ENCODE measurements around the gene CERKL.
"Not testable (repeated sequence)": the region's sequence is repeated elsewhere in the genome, so short reads cannot be mapped to it uniquely, and the experiment has no call there.

Gene CERKL, protein sequence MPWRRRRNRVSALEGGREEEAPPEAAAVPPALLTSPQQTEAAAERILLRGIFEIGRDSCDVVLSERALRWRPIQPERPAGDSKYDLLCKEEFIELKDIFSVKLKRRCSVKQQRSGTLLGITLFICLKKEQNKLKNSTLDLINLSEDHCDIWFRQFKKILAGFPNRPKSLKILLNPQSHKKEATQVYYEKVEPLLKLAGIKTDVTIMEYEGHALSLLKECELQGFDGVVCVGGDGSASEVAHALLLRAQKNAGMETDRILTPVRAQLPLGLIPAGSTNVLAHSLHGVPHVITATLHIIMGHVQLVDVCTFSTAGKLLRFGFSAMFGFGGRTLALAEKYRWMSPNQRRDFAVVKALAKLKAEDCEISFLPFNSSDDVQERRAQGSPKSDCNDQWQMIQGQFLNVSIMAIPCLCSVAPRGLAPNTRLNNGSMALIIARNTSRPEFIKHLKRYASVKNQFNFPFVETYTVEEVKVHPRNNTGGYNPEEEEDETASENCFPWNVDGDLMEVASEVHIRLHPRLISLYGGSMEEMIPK

DNA sequence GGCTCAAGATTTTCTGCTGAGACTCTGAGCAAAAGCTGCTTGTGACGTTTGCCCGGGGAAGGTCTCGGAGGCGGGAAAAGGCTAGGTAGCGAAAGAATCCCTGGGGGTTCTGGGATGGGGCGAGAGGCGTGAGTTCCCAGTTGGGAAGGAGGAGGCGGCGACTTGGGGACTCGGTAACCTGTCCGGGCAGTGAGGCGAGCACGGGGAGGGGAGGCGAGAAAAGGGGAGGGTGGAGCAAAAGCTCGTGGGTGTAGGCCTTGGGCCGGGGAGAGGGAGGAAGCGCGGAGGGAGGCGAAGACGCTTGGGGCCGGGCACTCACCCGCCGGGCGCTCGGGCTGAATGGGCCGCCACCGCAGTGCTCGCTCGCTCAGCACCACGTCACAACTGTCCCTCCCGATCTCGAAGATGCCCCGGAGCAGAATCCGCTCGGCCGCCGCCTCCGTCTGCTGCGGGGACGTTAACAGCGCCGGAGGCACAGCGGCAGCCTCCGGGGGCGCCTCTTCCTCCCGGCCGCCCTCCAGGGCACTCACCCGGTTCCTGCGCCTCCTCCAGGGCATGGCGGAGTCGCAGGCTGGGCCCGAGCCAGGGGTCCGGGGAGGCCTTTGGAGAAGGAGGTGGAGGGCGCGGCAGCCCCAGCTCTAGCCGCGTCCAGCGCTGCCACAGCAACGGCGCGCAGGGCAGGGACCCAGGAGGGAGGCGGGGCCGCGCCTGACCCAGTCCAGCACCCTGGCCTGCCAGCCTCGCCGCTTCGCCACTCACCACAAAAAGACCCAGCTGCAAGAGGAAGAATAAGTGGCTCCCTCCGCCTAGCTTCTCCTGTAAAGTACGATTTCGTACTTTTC is at the start of gene CERKL:
TSS of gene CERKL (minus strand) at position 656 of the 842 bp plus-strand sequence. CDS start at position 557, 99 bp downstream.
- peak; percentile 61 for DNase-seq

DNA sequence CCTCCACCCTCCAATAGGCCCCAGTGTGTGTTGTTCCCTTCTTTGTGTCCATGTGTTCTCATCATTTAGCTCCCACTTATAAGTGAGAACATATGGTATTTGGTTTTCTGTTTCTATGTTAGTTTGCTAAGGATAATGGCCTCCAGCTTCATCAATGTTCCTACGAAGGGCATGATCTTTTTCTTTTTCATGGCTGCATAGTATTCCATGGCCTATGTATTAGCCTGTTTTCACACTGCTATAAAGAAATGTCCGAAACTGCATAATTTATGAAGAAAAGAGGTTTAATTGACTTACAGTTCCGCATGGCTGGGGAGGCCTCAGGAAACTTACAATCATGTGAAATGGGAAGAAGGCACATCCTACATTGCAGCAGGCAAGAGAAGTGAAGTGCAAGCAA is 45.6 kb upstream of the CERKL start:
- DNase-seq: not testable (repeated sequence)

DNA sequence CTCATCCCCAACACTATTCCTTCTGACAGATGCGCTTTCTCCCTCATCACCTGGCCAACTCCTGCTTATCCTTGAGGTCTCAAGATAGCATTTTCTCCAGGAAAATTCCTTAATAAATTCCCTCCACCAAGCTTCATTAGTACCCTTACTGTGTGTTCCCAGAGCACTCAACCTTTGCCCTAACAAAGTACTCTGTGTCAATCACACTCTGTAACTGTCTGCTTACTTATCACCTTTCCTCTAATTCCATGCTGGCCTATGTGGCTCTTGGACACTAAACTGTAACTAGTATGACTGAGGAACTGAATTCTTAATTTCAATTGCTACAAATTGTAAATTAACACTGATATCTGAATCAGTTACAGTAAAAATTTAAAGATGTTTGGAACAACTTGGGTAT is 41.3 kb upstream of the CERKL start:
- no peak for DNase-seq

DNA sequence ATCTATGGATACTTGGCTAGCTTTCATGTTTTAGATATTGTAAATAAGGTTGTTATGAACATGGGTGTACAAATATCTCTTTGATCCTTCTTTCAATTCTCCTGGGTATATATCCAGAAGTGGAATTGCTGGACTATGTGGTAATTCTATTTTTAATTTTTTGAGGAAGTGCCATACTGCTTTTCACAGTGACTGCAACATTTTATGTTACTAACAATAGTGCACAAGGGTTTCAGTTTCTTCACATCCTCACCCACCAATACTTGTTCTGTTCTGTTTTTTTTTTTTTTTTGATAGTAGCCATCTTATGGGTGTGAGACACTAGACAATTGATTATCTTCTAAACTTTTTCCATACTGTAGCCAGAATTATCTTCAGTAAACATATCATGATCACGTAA is 40.7 kb upstream of the CERKL start:
- no peak for DNase-seq

DNA sequence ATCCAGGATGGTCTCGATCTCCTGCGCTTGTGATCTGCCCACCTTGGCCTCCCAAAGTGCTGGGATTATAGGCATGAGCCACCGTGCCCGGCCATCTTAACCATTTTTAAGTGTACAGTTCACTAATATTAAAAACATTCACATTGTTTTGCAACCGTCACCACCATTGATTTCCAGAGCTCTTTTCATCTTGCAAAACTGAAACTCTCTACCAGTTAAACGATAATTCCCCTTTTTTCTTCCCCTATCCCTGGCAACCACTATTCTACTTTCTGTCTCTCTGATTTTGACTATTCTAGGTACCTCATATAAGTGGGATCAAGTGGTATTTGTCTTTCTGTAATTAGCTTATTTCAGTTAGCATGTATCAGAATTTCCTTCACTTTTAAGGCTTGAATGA is 40.2 kb upstream of the CERKL start:
- no peak for DNase-seq

DNA sequence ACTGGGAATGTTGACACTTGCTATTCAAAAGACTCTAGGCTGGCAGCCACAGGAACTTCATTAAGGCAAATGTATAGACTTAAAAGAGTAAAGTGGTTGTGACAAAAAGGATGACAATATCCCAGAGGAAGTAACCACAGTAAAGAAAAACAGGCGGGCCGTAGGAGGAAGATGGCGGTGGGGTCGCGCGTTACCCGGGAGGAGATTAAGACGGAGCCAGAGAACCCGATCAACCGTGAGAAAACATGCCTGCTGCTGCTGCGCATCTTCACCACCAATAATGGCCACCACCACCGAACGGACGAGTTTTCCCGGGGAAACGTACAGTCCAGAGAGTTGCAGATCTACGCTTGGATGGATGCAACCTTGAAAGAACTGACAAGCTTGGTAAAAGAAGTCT is 37.4 kb upstream of the CERKL start:
- no peak for DNase-seq

DNA sequence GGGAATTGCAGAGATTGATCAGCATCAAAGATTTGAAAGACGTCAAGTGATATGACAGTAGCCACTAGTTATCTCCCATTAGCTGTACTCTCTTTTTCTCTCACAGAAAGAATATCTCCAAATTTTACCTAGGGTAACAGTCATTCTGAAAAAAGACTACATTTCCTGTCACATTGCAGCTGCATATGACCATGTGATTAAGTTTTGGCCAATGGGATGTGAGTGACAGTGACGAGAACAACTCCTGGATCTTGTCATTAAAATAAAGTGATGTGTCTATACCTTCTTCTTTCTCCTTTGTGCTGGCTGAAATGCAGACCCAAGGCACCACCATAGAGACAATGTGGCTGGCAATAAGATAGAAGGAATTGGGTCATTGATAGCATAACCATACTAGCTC is 34.0 kb upstream of the CERKL start:
- DNase-seq: no peak

DNA sequence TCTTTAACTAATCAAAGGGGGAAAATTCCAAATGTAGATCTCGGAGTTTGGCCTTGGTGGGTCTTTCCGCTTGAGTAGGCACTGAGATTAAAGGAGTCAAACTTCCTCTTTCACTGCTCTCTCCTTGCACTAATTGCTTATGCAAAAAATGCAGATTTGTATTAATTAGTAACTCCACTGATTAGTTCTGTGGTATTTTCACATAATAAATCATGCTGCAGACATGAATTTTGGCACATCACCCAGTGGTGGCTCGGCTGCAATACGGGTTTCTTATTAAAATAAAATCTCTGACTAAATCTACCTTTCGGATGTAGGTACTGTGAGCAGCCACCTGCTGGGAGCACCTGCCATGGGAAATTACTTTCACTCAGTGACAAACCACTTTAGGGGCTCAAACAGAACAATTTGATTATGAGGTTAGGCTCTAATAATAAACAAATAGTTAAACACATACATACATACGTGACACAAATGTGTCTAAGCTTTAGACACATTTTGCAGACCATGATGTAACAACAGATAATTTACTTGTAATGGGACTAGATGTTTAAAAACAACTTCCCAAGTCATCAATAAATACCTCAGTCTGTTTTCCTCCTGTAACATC is 29.8 kb upstream of the CERKL start:
- no peak for DNase-seq

DNA sequence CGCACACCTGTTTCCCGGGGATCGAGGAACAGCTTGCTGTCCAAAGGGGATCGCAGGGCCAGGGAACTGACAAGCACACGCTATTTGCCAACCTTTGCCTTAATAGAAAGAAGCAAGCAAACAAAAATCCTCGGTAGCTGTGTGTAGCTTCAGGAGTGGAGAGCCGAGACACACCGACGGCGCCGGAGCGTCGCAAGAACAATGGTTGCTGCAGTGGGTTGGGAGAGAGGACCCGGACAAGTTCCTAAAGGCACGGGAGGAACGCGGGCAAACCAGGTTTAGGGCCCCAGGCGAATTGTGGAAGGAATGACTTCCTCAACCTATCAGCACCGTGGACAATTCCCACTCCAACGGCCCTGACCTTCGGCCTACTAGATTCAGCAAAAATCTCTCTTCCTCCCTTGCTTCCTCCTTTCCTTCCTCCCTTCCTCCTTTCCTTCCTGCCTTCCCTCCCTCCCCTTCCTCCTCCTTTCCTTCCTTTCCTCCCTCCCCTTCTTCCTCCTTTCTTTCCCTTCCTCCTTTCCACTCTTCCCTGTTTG is 28.3 kb upstream of the CERKL start:
- no peak for DNase-seq

DNA sequence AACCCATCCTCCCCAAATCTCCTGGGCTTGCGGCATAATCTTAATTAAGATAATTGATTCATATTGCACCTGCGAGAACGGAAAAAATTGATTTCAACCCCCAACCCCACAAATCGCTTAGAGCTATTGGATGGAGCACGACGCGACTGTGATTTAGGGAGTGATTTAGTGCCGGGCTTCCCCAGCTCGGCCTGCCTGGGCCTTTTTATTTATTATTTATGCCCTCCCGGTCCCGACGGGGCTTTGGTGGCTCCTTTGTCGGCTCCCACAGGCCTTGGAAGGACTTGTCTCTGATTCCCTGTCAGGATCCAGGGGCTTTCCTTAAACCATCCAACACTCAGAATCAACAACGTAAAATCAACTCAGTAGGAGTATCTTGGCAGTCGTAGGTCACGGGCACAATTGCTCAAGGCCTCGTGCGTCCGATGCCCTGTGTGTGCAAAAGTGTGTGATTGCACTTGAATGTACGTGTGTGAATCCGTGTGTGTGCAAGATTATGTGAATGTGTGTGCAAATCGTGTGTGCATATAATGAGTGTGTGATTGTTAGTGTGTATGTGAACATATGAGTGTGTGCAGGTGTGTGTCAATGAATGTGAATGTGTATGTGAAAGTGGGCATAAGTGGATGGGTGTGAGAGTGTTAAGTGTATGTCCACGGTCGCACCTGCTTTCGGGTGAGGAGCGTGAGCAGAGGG is 27.7 kb upstream of the CERKL start:
- no peak for DNase-seq

DNA sequence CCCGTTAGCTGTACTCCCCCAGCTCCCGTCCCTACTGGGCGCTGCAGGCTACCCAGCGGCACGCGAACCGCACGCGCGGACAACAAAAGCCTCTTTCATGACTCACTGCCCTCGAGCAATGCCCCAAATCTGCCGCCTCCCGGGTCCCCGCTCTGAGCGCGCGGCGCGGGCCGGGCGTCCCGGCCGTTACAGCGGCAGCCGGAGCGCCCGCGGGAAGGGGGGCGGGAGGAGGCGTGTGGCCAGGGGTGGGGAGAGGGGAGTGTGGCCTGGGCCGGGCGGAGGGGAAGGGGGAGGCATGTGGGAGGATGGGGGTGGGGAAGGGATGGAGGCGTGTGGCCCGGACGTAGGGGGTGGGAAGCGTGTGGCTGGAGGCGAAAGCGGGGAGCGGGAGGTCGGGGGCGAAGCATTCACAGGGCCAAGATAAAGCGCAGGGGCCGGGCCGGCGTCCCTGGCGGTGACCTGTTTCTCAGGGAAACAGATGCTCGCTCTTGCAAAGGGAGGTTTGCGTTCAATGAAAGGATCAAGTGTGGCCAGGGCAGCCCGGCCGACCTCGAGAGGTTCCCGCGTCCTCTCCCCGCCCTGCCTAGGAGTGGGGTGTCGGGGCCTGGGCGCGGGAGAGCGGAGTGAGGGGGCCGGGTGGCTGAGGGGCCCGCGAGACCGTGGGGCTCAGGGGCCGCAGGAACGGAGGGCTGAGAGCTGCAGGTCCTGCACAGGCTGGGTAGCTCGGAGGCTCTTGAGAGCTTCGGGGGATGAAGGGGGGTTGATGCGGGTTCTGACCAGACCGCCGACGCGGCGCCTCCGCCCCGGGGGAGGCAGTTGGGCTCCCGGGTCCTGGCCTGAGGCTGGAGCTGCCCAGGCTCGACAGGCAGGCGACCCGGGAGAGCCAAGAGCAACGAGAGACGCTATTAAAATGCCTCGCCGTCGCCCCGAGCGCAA is 26.9 kb upstream of the CERKL start:
- DNase-seq: peak; percentile 21

DNA sequence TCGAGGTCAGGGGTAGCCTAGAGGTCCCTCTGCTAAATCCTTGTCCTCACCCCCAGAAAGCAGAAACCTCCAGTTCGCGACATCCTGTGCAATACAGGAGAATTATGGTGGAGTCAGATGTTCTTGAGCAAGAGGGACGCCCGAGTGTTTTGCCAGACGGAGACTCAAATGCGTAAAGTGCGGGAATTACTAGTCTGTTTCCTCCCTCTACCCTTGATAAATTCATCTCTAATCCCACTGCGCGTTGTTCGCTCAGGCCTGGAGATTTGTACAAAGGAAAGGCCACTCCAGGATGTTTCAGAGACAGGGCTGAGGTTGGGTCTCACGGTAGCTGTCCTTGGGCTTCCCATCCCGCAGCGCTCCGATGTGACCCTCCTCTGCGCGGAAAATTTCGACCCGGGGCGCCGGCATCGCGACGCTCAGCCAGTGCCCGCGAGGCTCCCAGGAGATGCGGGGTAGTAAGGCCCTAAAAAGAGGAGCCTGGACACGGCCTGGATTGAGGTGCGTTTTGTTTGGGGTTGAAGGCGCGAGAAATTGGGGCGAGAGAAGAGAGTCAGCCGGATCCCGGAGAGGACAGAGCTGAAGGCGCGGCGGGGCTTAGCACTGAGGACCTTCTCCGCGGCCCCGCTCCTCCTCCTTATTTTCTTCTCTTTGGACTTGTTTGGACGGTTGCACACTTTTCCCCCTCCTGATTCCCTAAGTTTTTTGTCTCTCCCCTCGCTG is 26.1 kb upstream of the CERKL start:
- no peak for DNase-seq

DNA sequence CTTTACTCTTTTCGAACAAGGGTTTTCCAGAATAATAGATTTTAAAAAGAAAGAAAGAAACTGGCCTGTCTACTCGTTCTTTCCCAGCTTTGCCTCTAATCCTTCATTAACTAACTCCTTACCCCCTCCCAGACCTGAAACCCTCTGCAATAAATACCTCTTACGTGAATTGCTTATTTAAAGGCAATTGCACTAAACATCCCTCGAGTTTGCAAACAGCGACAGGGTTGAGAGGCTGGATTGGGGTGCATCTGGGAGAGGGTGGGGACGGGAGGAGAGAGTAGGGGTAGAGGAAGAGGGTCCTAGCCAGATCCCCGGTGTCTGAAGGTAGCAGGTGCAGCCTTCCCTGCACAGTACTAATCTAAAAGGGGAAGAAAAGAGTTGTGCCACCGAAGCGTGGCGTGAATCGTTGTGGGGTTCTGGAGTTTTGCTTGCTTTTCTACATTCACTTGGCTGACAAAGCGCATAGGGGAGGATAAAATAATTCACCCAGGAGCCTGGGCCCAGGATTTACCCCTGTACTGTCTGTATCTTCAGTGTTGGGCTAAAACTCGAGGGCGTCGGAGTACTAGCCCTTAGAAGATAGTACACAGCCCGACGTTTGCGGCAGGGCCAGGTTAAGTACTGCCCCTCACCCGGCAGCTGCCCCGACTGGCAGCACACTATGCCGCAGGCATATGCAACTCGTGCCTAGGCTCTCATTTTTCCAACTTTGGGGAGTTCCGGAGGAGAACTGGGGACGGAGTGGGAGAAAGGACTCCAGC is 25.3 kb upstream of the CERKL start:
- no peak for DNase-seq

DNA sequence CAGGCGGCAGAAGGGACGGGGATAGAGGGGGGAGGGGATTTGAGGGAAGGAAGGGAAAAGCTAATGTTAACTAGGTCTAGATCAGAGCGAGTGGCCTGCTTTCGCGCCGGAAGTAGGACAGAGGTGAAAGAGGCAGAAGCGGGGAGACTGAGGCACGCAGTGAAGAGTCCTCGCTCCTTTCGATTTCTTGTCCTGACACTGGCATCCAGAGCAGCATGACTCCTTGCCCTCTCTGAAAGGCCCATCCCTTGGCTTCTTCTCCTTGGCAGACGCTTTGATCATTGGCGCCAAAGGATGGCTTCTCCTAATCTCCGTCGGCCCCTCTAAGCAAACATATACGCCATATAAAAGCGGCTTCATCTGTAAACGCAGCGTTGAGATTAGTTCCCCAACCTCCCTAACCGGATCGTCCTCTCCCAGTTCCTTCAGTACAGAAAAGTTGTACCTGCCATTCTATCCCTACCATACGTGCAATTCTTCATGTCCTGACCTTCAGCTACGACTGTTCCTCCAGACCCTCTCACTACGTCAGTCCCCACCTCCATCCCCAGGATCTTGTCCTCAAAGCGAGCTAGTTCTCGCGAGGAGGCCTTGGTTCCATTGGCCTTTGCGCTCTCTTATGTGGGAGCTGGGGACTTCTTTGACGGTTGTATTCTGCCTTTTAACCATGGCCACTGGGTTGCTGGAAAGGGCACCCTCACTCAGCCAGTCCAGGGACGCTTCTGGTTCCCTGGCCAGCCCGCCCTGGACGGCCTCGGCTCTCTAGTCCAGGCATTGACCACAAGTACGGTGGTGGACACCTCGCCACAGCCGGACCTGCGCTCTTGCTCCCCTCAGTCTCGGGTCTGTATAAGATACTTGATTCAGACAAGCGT is 24.3 kb upstream of the CERKL start:
- no peak for DNase-seq

DNA sequence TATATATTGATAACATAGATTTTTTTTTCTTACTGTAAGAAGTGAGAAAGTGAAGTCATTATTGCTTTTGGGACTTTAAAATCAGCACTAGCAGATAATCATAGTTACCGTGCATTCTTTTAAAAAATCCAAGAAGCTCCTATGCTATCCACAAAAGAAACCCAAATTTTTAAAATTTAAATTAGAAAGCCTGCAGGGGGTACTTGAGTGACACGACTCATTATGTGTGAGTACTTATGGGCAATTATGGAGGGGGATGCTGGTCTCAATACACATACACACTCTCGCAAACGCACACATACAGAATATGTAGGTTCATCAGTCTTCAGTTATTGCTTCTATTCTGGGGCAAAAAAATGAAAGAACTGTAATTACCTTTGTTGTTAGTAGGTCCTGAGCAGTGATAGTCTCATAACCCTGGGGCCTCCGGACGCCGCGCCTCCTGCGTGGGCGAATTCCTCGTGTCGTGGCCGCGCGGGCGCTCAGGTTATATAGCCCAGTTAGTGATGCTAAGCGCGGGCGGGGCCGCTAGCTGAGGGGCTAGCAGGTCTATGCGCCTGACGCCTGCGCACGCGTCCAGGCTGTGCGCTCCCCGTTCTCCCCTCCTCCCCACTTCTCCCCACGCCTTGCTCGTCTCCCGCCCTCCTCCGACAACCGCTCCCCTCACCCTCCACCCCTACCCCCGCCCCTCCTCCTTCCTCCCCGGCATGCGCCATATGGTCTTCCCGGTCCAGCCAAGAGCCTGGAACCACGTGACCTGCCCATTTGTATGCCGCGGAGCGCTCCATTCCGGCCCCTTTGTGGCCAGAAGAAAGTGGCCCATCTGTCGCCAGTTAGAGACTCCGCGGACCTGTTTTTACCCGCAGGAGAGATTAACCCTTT is 23.4 kb upstream of the CERKL start, which contains the start of gene NEUROD1:
TSS of gene NEUROD1 (minus strand) at position 463 of the 882 bp plus-strand sequence. CDS start 1,657 bp downstream, outside the sequence.
- peak; percentile 64 for DNase-seq

DNA sequence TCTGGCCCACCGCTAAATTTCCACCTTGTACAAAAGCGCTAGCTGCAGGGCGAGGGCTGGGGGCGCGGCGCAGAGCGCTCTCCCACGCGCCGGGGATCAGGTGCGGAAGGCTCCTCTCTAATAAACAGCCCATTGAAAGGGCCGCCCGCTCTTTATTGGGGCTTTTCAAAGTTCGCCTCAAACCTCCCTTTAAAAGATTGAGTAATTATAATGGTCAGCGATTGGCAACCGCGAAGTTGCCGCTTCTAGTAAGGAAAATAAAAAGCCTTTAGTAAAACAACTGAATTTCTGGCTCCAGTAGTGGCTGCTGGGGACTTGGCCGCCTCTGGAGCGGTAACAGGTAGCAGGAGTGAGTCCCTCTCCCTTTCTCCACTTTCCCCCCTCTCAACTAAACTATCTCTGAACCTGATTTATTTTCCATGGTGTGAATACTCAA is 22.7 kb upstream of the CERKL start:
- peak; percentile 33 for DNase-seq

DNA sequence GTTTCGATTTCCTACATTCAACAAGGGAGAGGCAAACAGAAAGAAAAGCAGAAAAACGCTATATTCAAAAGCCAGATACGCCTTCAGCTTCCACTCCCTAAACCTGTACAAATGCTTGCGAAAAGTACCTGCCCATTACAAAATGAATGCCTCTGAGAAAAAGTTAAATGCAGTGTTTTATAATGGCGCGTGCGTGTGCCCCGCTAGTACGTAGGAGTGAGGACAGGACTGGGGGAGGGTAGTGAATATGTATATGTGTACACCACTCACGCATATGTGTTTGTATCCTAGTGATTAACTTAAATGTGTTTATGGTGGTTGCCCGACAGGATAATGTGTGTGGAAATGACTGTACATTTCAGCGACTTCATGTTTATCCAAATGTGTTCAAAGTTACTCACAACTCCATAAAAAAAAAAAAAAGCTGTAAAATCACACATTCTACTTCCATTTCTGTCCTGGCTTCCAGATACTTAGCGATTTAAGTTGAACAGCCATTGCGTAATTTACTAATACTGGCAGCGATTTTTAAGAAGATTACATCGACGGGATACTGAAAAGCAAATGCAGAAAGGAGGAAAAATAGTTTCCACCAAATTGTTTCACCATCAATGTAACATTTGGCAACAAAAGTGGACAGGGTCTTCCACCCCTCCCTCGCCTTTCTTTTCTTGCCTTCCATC is 22.1 kb upstream of the CERKL start:
- DNase-seq: no peak
